H4 (cell line): ENCODE results near the gene PTPRN2. TPM values are rescaled to one million over a fixed set of nuclear protein-coding genes. Genes with fewer than 3 reads are reported as not detected.
"Not testable (repeated sequence)": the region's sequence is repeated elsewhere in the genome, so short reads cannot be mapped to it uniquely, and the experiment has no call there.

Source experiments
- DNase-seq: peaks from one replicate; pipeline ENCODE4 v3.0.0-alpha.2; 2015; ENCODE audit warnings: low spot score
- total RNA-seq: library from RNA; depleted of rRNA; stranded (reverse); fragments of >200 nt; shearing (Covaris generic); gene quantifications from 2 replicates; pipeline ENCODE4 v1.2.3, GENCODE V29; 2014

PTPRN2 gene
- total RNA-seq, 1 experiment from 2014 or later = 0.97 TPM

- no peak for DNase-seq
These were observed 993.3 kb downstream of the PTPRN2 start for GRCh38 chr7:157594306-157594705.

- no peak for DNase-seq
These were observed 994.1 kb downstream of the PTPRN2 start for GRCh38 chr7:157593541-157593940.

- not testable (repeated sequence) for DNase-seq
These were observed 994.8 kb downstream of the PTPRN2 start for GRCh38 chr7:157592636-157593320.

- no peak for DNase-seq
These were observed 997.1 kb downstream of the PTPRN2 start for GRCh38 chr7:157590526-157590925.

- DNase-seq = no peak
These were observed 997.9 kb downstream of the PTPRN2 start for GRCh38 chr7:157589680-157590079.

GRCh38 chr7:157587805-157588560 lies 999.6 kb downstream of the PTPRN2 start:
- no peak for DNase-seq

- no peak for DNase-seq
These were observed 1000.4 kb downstream of the PTPRN2 start for GRCh38 chr7:157587051-157587804.

- DNase-seq = no peak
These were observed 1001.1 kb downstream of the PTPRN2 start for GRCh38 chr7:157586426-157586955.

GRCh38 chr7:157585113-157585861 lies 1002.3 kb downstream of the PTPRN2 start:
- no peak for DNase-seq

GRCh38 chr7:157584420-157584819 lies 1003.2 kb downstream of the PTPRN2 start:
- no peak for DNase-seq

- DNase-seq = no peak
These were observed 1005.9 kb downstream of the PTPRN2 start for GRCh38 chr7:157581740-157582139.

GRCh38 chr7:157580324-157580723 lies 1007.3 kb downstream of the PTPRN2 start:
- no peak for DNase-seq

GRCh38 chr7:157579425-157579824 lies 1008.2 kb downstream of the PTPRN2 start:
- DNase-seq = no peak

- no peak for DNase-seq
These were observed 1009.8 kb downstream of the PTPRN2 start for GRCh38 chr7:157577796-157578339.

GRCh38 chr7:157577061-157577460 lies 1010.6 kb downstream of the PTPRN2 start:
- DNase-seq = no peak

GRCh38 chr7:157576415-157576814 lies 1011.2 kb downstream of the PTPRN2 start:
- no peak for DNase-seq

- no peak for DNase-seq
These were observed 1011.8 kb downstream of the PTPRN2 start for GRCh38 chr7:157575777-157576176.

GRCh38 chr7:157574914-157575586 lies 1012.6 kb downstream of the PTPRN2 start:
- no peak for DNase-seq

- no peak for DNase-seq
These were observed 1013.4 kb downstream of the PTPRN2 start for GRCh38 chr7:157574120-157574825.

- no peak for DNase-seq
These were observed 1014.4 kb downstream of the PTPRN2 start for GRCh38 chr7:157573244-157573643.
